H1 (cell line): ENCODE results near the gene ELL. TPM values are rescaled to one million over a fixed set of nuclear protein-coding genes. Genes with fewer than 3 reads are reported as not detected.

Experiments used
- CTCF ChIA-PET: fragments of 300-600 bp; sonication (Branson Sonifier 250); formaldehyde crosslinking; loops from one replicate; lab custom pipeline; 2021; ENCODE audit not compliant: partially characterized antibody; lab: Charles Lee
- POLR2A ChIA-PET: fragments of 300-600 bp; sonication (Branson Sonifier 250); formaldehyde crosslinking; loops from one replicate; lab custom pipeline; 2021; ENCODE audit warnings: inconsistent platforms; ENCODE audit not compliant: partially characterized antibody; lab: Charles Lee
- DNase-seq, 2 experiments: peaks; one replicate each; pipeline versions ENCODE4 v3.0.0 to v3.0.0-alpha.2; 2010 to 2022; ENCODE audit warnings: low spot score in 2 of 2, low read depth in 1 of 2, mixed read lengths in 1 of 2
- FAIRE-seq: peaks from 2 replicates; lab custom pipeline; 2011; peaks lifted over from hg19 to GRCh38; lab: Jason Lieb, UNC
- H2AFZ ChIP-seq: 2 replicates; pipeline ENCODE4 v1.8.1; 2012; ENCODE audit warnings: low read length, inconsistent platforms
- H2AK5ac ChIP-seq: 2 replicates; pipeline ENCODE4 v1.6.1; 2013; ENCODE audit warnings: low read depth, low read length
- H2BK120ac ChIP-seq: replicated peaks from 2 replicates; pipeline ENCODE3; 2013; ENCODE audit warnings: low read depth, low read length, inconsistent platforms
- H2BK12ac ChIP-seq: 2 replicates; pipeline ENCODE4 v1.6.1; 2013; ENCODE audit warnings: low read depth, low read length
- H2BK15ac ChIP-seq: 2 replicates; pipeline ENCODE4 v1.6.1; 2013; ENCODE audit warnings: low read length
- H2BK20ac ChIP-seq: 2 replicates; pipeline ENCODE4 v1.6.1; 2013; ENCODE audit warnings: low read length
- H2BK5ac ChIP-seq: 2 replicates; pipeline ENCODE4 v1.6.1; 2013; ENCODE audit warnings: low read depth, low read length
- H3K14ac ChIP-seq: 2 replicates; pipeline ENCODE4 v1.6.1; 2013; ENCODE audit warnings: inconsistent platforms; ENCODE audit not compliant: insufficient read length
- H3K18ac ChIP-seq: 2 replicates; pipeline ENCODE4 v1.6.1; 2013; ENCODE audit warnings: low read length; ENCODE audit errors: extremely low read depth
- H3K23ac ChIP-seq: 2 replicates; pipeline ENCODE4 v1.6.1; 2013; ENCODE audit warnings: inconsistent platforms; ENCODE audit not compliant: insufficient read length
- H3K23me2 ChIP-seq: 2 replicates; pipeline ENCODE4 v1.6.1; 2013; ENCODE audit warnings: low read depth, low read length
- H3K27ac ChIP-seq: 2 replicates; pipeline ENCODE4 v1.6.1; 2011; ENCODE audit warnings: low read depth, low read length, inconsistent platforms
- H3K27me3 ChIP-seq, 4 experiments: replicated peaks in 1 of 4; 1 replicate in 1 of 4; 2 replicates in 3 of 4; pipeline versions ENCODE4 v1.6.1 to v1.8.1; 2011 to 2013; ENCODE audit warnings: low read length in 3 of 4, mild to moderate bottlenecking in 3 of 4, inconsistent platforms in 2 of 4, mixed read lengths in 2 of 4, moderate library complexity in 1 of 4; ENCODE audit not compliant: control insufficient read depth in 3 of 4, insufficient read depth in 3 of 4; ENCODE audit errors: extremely low read depth in 1 of 4
- H3K36me3 ChIP-seq, 4 experiments: 2 replicates each; pipeline versions ENCODE4 v1.6.1 to v1.8.1; 2011 to 2013; ENCODE audit warnings: mild to moderate bottlenecking in 4 of 4, low read length in 3 of 4, moderate library complexity in 2 of 4, control low read depth in 1 of 4, inconsistent platforms in 1 of 4; ENCODE audit not compliant: insufficient read depth in 4 of 4, control insufficient read depth in 2 of 4
- H3K4ac ChIP-seq: replicated peaks from 2 replicates; pipeline ENCODE3; 2013; ENCODE audit warnings: low read length, low read depth, mixed read lengths, inconsistent platforms; ENCODE audit not compliant: insufficient read length
- H3K4me1 ChIP-seq, 4 experiments: replicated peaks in 1 of 4; 1 replicate in 1 of 4; 2 replicates in 3 of 4; pipeline versions ENCODE4 v1.6.1 to v1.8.1; 2011 to 2013; ENCODE audit warnings: low read length in 3 of 4, inconsistent platforms in 2 of 4, mixed read lengths in 1 of 4; ENCODE audit not compliant: insufficient read depth in 4 of 4, control insufficient read depth in 3 of 4
- H3K4me2 ChIP-seq, 2 experiments: 2 replicates each; pipeline versions ENCODE4 v1.6.1 to v1.8.1; 2011 to 2013; ENCODE audit warnings: low read depth in 2 of 2, low read length in 2 of 2, control low read depth in 1 of 2, inconsistent platforms in 1 of 2, mild to moderate bottlenecking in 1 of 2; ENCODE audit not compliant: insufficient read depth in 1 of 2
- H3K4me3 ChIP-seq, 4 experiments: fragments of 200-600, 300-600 bp in 1 of 4; sonication (generic), shearing (Covaris generic), sonication (Bioruptor Twin) in 1 of 4; 2 replicates each; pipeline versions ENCODE4 v1.5.1 to v1.8.1; 2011 to 2016; ENCODE audit warnings: low read length in 4 of 4, low read depth in 3 of 4, control low read depth in 2 of 4, inconsistent platforms in 2 of 4, mild to moderate bottlenecking in 2 of 4, mixed read lengths in 1 of 4, moderate library complexity in 1 of 4; ENCODE audit not compliant: insufficient read depth in 2 of 4; ENCODE audit errors: extremely low read depth in 1 of 4
- H3K56ac ChIP-seq: replicated peaks from 2 replicates; pipeline ENCODE3; 2013; ENCODE audit warnings: low read depth, mild to moderate bottlenecking, mixed read lengths, low read length, inconsistent platforms; ENCODE audit not compliant: insufficient read length
- H3K79me1 ChIP-seq: 2 replicates; pipeline ENCODE4 v1.6.1; 2013; ENCODE audit warnings: low read depth, low read length, control low read depth
- H3K79me2 ChIP-seq, 2 experiments: 2 replicates each; pipeline versions ENCODE4 v1.6.1 to v1.8.1; 2012 to 2013; ENCODE audit warnings: low read length in 2 of 2, mild to moderate bottlenecking in 2 of 2, inconsistent platforms in 1 of 2; ENCODE audit not compliant: insufficient read depth in 2 of 2, control insufficient read depth in 1 of 2
- H3K9ac ChIP-seq, 4 experiments: replicated peaks in 1 of 4; 1 replicate in 1 of 4; 2 replicates in 3 of 4; pipeline versions ENCODE4 v1.6.1 to v1.8.1; 2011 to 2013; ENCODE audit warnings: low read depth in 3 of 4, low read length in 3 of 4, control low read depth in 2 of 4, mild to moderate bottlenecking in 2 of 4, moderate library complexity in 2 of 4, inconsistent platforms in 1 of 4; ENCODE audit errors: extremely low read depth in 1 of 4
- H3K9me3 ChIP-seq, 2 experiments: 2 replicates each; pipeline versions ENCODE4 v1.6.1 to v1.8.1; 2012 to 2013; ENCODE audit warnings: mild to moderate bottlenecking in 2 of 2, moderate library complexity in 2 of 2, control low read depth in 1 of 2, inconsistent platforms in 1 of 2, low read depth in 1 of 2, low read length in 1 of 2, mixed read lengths in 1 of 2; ENCODE audit not compliant: insufficient read depth in 2 of 2
- H4K20me1 ChIP-seq, 2 experiments: replicated peaks in 1 of 2; 2 replicates each; pipeline versions ENCODE3 to v1.8.1; 2011 to 2013; ENCODE audit warnings: inconsistent platforms in 2 of 2, low read length in 2 of 2, mild to moderate bottlenecking in 1 of 2; ENCODE audit not compliant: insufficient read depth in 2 of 2, control insufficient read depth in 1 of 2
- H4K5ac ChIP-seq: 2 replicates; pipeline ENCODE4 v1.6.1; 2013; ENCODE audit warnings: low read length, low read depth, mixed read lengths, inconsistent platforms; ENCODE audit not compliant: insufficient read length
- H4K8ac ChIP-seq: 2 replicates; pipeline ENCODE4 v1.8.0; 2013; ENCODE audit warnings: mild to moderate bottlenecking, moderate library complexity, low read length, inconsistent platforms; ENCODE audit not compliant: insufficient read depth; ENCODE audit errors: extremely low read depth
- H4K91ac ChIP-seq: replicated peaks from 2 replicates; pipeline ENCODE3; 2013; ENCODE audit warnings: low read length, mixed read lengths, inconsistent platforms; ENCODE audit not compliant: insufficient read length
- CTCF ChIP-seq, 3 experiments: IDR thresholded peaks; 1 replicate in 2 of 3; 2 replicates in 1 of 3; pipeline versions ENCODE4 v1.5.1 to v1.6.1; 2011; ENCODE audit warnings: low read length in 3 of 3, mild to moderate bottlenecking in 3 of 3, inconsistent platforms in 2 of 3, low read depth in 1 of 3, moderate library complexity in 1 of 3; ENCODE audit not compliant: insufficient read depth in 1 of 3; ENCODE audit errors: control extremely low read depth in 1 of 3
- FOSL1 ChIP-seq: IDR thresholded peaks from 2 replicates; pipeline ENCODE4 v1.6.1; 2011; ENCODE audit warnings: mild to moderate bottlenecking, low read depth, low read length, moderate library complexity; ENCODE audit not compliant: insufficient read depth
- JUN ChIP-seq: IDR thresholded peaks from 2 replicates; pipeline ENCODE4 v1.6.1; 2011; ENCODE audit warnings: low read depth, mild to moderate bottlenecking, improper control_type of control experiment, low read length
- KDM5A ChIP-seq: fragments of 200-600 bp; IDR thresholded peaks from 2 replicates; pipeline ENCODE4 v1.7.1; 2012; ENCODE audit warnings: mild to moderate bottlenecking, low read length, inconsistent platforms, mixed read lengths
- RAD21 ChIP-seq, 2 experiments: IDR thresholded peaks in 1 of 2; conservative IDR thresholded peaks in 1 of 2; 2 replicates each; pipeline ENCODE4 v1.6.1; 2011; ENCODE audit warnings: low read depth in 2 of 2, low read length in 2 of 2, improper control_type of control experiment in 1 of 2, inconsistent platforms in 1 of 2, mild to moderate bottlenecking in 1 of 2, moderate library complexity in 1 of 2
- RNF2 ChIP-seq: fragments of 200-900, 300-1000 bp; sonication (generic); IDR thresholded peaks from 2 replicates; pipeline ENCODE4 v1.7.1; 2016; ENCODE audit warnings: borderline replicate concordance, low read depth, mild to moderate bottlenecking, antibody characterized with exemption, low read length; ENCODE audit not compliant: poor library complexity, severe bottlenecking; ENCODE audit errors: missing control alignments
- WGBS, 2 experiments: shearing (Covaris generic) in 1 of 2; methylation state at CpG; one replicate each; pipeline versions ENCODE4 v1.1.6 to v1.1.7; 2013 to 2015; ENCODE audit warnings: low lambda C conversion rate in 2 of 2, mixed read lengths in 2 of 2, inconsistent platforms in 1 of 2, low coverage in 1 of 2, missing lambda C conversion rate in 1 of 2; ENCODE audit not compliant: insufficient replicate concordance in 2 of 2, insufficient coverage in 1 of 2, insufficient read length in 1 of 2; ENCODE audit errors: extremely low coverage in 1 of 2, missing lambda C conversion rate in 1 of 2; 5-methylcytosine and 5-hydroxymethylcytosine counted together
- polyA plus RNA-seq, 7 experiments: library from polyadenylated mRNA; depleted of rRNA in 3 of 7; stranded (reverse) in 5 of 7; unstranded in 2 of 7; fragments of >200 nt in 5 of 7; fragments of 200-250 nt in 2 of 7; gene quantifications; 1 replicate in 5 of 7; 2 replicates in 1 of 7; 4 replicates in 1 of 7; pipeline versions ENCODE4 v1.2.1 to v1.2.3, GENCODE V29; 2011 to 2013; ENCODE audit warnings: missing spikeins in 2 of 7, mixed read lengths in 2 of 7
- total RNA-seq: library from RNA; stranded (reverse); fragmentation: NEBNext Ultra II Directional; extraction: Animal tissue kit (Norgen Biotek cat#: 25700); gene quantifications from 2 replicates; pipeline ENCODE4 v1.2.1, GENCODE V29; 2021

ELL gene
- total and polyA plus RNA-seq, 2 of the 8 experiments (the other 6 are each of a cell fraction or from before 2014, with no cell fraction given) = 5.2 to 10.5 TPM

- peak overlapping the region; percentile 9; the same call in 1 of the 2 replicates for H2BK12ac ChIP-seq
- CTCF ChIA-PET = interaction anchor here (0.8 to 18.5 kb wide), 26 partner anchors 16 to 288 kb away, joined by 3 to 458 read pairs (median 4); partner anchors contain the start of genes ELL and KXD1
- H3K14ac ChIP-seq = no peak overlapping the region
- FAIRE-seq (peak; percentile 50), DNase-seq (peak in 1 of 2 experiments; percentile 74)
- H2AFZ ChIP-seq = no peak overlapping the region
- H3K4ac ChIP-seq = no peak overlapping the region
- H2BK5ac ChIP-seq = no peak overlapping the region; the same call in 1 of the 2 replicates
- H4K5ac ChIP-seq = no peak overlapping the region
- peak overlapping the region; percentile 95; the same call in 1 of the 2 replicates for H2BK15ac ChIP-seq
- no peak overlapping the region for H2BK20ac ChIP-seq
- H3K36me3 ChIP-seq = no peaks in the 10 kb centered on the region
- no peak overlapping the region for H2AK5ac ChIP-seq
- no peak overlapping the region for H3K9ac ChIP-seq
- no peak overlapping the region for H3K4me3 ChIP-seq
- H3K23ac ChIP-seq = no peak overlapping the region
- H2BK120ac ChIP-seq = no peak overlapping the region
- H3K79me1 ChIP-seq = peaks cover 29% of the 10 kb centered on the region
- TF ChIP-seq RNF2 (no peak), JUN (no peak), KDM5A (no peak), RAD21 (IDR thresholded peaks at IDR 0.05 in 1 of 2, conservative IDR thresholded peaks at IDR 0.05 in 1 of 2; ENCODE audit: low read depth in 2 of 2, low read length in 2 of 2) (peak; percentile 52 to 68; a peak in 3 of 4 replicates), FOSL1 (no peak), CTCF (IDR thresholded peaks at IDR 0.05; ENCODE audit: control extremely low read depth in 1 of 3, insufficient read depth in 1 of 3, low read depth in 1 of 3, low read length in 3 of 3) (peak; percentile 64 to 73 (median 68))
- peaks cover 0 to 20% of the 10 kb centered on the region in 2 experiments; a peak in 1 of 4 replicates for H3K79me2 ChIP-seq
- no peak overlapping the region for H3K4me2 ChIP-seq
- POLR2A ChIA-PET = interaction anchor here (0.9 to 1.8 kb wide), 4 partner anchors 10 to 99 kb away, joined by 3 to 6 read pairs (median 4); partner anchors contain the start of genes ELL and REX1BD
- H3K9me3 ChIP-seq = no peaks in the 10 kb centered on the region
- 75% methylated on average over 22 of the region's 22 CpGs; no CpG with 5 or more reads in 1 of the 2 experiments for WGBS, 2 experiments
- H3K56ac ChIP-seq = no peak overlapping the region
- H3K18ac ChIP-seq = no peak overlapping the region
- no peak overlapping the region for H3K27ac ChIP-seq
- H4K8ac ChIP-seq = no peak overlapping the region; the same call in 1 of the 2 replicates
- peaks cover 0 to 16% (median 8%) of the 10 kb centered on the region in 4 experiments; a peak in 5 of 7 replicates for H3K4me1 ChIP-seq
- no peaks in the 10 kb centered on the region for H3K27me3 ChIP-seq
- no peaks in the 10 kb centered on the region for H3K23me2 ChIP-seq
- H4K20me1 ChIP-seq = peaks cover 8 to 33% of the 10 kb centered on the region in 2 experiments
- H4K91ac ChIP-seq = no peak overlapping the region
Measured at GRCh38 chr19:18488838-18489626, 32.8 kb downstream of the ELL start.
